Adrenal gland (tissue), 12 donors: ENCODE measurements around the gene ANKS3. TPM values are rescaled to one million over a fixed set of nuclear protein-coding genes. Genes with fewer than 3 reads are reported as not detected.

Experiments used
- DNase-seq, 7 donors: peaks; one replicate each; pipeline ENCODE4 v3.0.0-alpha.2; 2019 to 2020
- H3K27ac ChIP-seq, 5 donors: fragments of 200-600 bp; sonication (generic) in 4 of 5; 1 replicate in 3 of 5; 2 replicates in 2 of 5; pipeline versions ENCODE4 v1.5.1 to v1.8.0; 2016 to 2020; ENCODE audit warnings: mild to moderate bottlenecking in 1 of 5
- H3K27me3 ChIP-seq: fragments of 200-600 bp; 2 replicates; pipeline ENCODE4 v1.8.0; 2021
- H3K36me3 ChIP-seq, 2 donors: fragments of 200-600 bp; replicated peaks in 1 of 2; 1 replicate in 1 of 2; 2 replicates in 1 of 2; pipeline versions ENCODE4 v1.5.1 to v1.8.0; 2018 to 2022
- H3K4me1 ChIP-seq, 2 donors: fragments of 200-600 bp; replicated peaks in 1 of 2; 1 replicate in 1 of 2; 2 replicates in 1 of 2; pipeline versions ENCODE4 v1.5.1 to v1.8.0; 2018 to 2021
- H3K4me3 ChIP-seq, 4 donors: fragments of 200-600 bp; sonication (generic) in 3 of 4; one replicate each; pipeline ENCODE4 v1.5.1; 2016 to 2018
- H3K9me3 ChIP-seq, 3 donors: fragments of 200-600 bp; sonication (generic) in 1 of 3; replicated peaks in 1 of 3; 1 replicate in 2 of 3; 2 replicates in 1 of 3; pipeline versions ENCODE4 v1.5.1 to v1.8.0; 2016 to 2021
- POLR2A ChIP-seq, 2 donors: fragments of 450-650 bp; IDR thresholded peaks; one replicate each; pipeline ENCODE4 v1.6.1; 2017; ENCODE audit warnings: antibody characterized with exemption in 2 of 2, mild to moderate bottlenecking in 2 of 2, moderate library complexity in 1 of 2
- WGBS, 4 donors: extraction: QIAGEN DNeasy Blood & Tissue Kit in 2 of 4; methylation state at CpG; one replicate each; pipeline versions ENCODE4 v1.1.5 to v1.1.7; 2013 to 2017; 5-methylcytosine and 5-hydroxymethylcytosine counted together
- intact Hi-C, 2 donors: fragments of 100-400 bp; cut with DNase I; formaldehyde crosslinking; loops; one replicate each; pipeline versions ENCODE4 v1.14.1 to v1.15.0; 2022 to 2023
- polyA plus RNA-seq, 3 donors: library from polyadenylated mRNA; stranded (reverse); fragments of 200-250 nt in 2 of 3; fragments of 350-450 nt in 1 of 3; fragmentation: Illumina TruSeq in 1 of 3; extraction: RNeasy Lipid Tissue Mini Kit (QIAGEN cat#74804) in 1 of 3; gene quantifications; one replicate each; pipeline ENCODE4 v1.2.3, GENCODE V29; 2013 to 2014
- total RNA-seq, 9 donors: library from RNA; depleted of rRNA in 4 of 9; stranded (reverse); fragments of >200 nt in 4 of 9; fragments of 120-200 nt in 1 of 9; fragmentation: NEBNext Ultra II Directional in 1 of 9; extraction: Animal tissue kit (Norgen Biotek cat#: 25700) in 1 of 9; gene quantifications; one replicate each; pipeline versions ENCODE4 v1.1.0 to v1.2.4, GENCODE V29; 2013 to 2023
- TF ChIP-seq, protein P1 (sequence below), 6 experiments: fragments of 450-650 bp in 4 of 6; fragments of 200-600 bp in 2 of 6; sonication (generic) in 1 of 6; IDR thresholded peaks; 1 replicate in 5 of 6; 2 replicates in 1 of 6; pipeline versions ENCODE4 v1.5.1 to v1.8.0; 2016 to 2021; ENCODE audit warnings: antibody characterized with exemption in 6 of 6, mild to moderate bottlenecking in 2 of 6, moderate library complexity in 1 of 6
- donor health status: healthy with polysubstance abuse.
- donor health status: Bipolar disorder and iron deficiency.
- donor health status: DM: yes; HTN: yes; CAD: no.
- donor health status: DM: no; HTN: no; CAD: no.
- donor health status: DM: no; HTN: no; CAD: no.
- donor health status: DM: yes; HTN: yes; CAD: no.

ANKS3 gene
- total and polyA plus RNA-seq, 12 donors = 7.2 to 118 (median 19.1) TPM

DNA sequence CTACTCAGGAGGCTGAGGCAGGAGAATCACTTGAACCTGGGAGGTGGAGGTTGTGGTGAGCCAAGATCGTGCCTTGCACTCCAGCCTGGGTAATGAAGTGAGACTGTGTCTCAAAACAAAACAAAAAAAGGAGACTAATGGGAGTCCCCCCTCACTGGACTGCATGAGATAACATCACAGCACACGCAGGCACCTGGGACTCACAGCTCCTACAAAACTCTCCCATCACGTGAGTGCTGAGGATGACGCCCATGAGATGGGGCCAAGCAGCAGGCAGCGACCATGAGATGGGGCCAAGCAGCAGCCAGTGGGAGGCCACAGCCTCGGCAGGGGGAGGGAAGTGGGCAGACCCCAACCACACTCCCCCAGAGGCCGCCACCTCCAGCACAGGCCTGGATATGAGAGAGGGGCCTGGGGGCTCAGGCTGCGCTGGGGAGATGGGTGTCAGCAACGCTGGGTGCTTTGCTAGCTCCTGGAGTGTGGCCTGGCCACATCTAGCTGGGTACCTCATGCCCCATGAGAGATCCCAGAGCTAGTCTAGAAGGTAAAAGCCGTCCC lies 15.7 kb upstream of the ANKS3 start:
- H3K4me3 ChIP-seq = no peak overlapping the region
- H3K36me3 ChIP-seq = peaks cover 0 to 41% of the 10 kb centered on the region in 2 donors
- H3K4me1 ChIP-seq = no peaks in the 10 kb centered on the region
- DNase-seq = no peak
- WGBS, 4 donors = 83 to 90% (median 87%) methylated on average over 6 to 10 of the region's 10 CpGs
- no peak overlapping the region for H3K27ac ChIP-seq
- TF ChIP-seq, protein P1, sequence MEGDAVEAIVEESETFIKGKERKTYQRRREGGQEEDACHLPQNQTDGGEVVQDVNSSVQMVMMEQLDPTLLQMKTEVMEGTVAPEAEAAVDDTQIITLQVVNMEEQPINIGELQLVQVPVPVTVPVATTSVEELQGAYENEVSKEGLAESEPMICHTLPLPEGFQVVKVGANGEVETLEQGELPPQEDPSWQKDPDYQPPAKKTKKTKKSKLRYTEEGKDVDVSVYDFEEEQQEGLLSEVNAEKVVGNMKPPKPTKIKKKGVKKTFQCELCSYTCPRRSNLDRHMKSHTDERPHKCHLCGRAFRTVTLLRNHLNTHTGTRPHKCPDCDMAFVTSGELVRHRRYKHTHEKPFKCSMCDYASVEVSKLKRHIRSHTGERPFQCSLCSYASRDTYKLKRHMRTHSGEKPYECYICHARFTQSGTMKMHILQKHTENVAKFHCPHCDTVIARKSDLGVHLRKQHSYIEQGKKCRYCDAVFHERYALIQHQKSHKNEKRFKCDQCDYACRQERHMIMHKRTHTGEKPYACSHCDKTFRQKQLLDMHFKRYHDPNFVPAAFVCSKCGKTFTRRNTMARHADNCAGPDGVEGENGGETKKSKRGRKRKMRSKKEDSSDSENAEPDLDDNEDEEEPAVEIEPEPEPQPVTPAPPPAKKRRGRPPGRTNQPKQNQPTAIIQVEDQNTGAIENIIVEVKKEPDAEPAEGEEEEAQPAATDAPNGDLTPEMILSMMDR (IDR thresholded peaks at IDR 0.05) = no peak
- TF ChIP-seq POLR2A (IDR thresholded peaks at IDR 0.05) = no peak
- H3K27me3 ChIP-seq = no peaks in the 10 kb centered on the region
- intact Hi-C loops = no loop called here
- H3K9me3 ChIP-seq = no peaks in the 10 kb centered on the region

DNA sequence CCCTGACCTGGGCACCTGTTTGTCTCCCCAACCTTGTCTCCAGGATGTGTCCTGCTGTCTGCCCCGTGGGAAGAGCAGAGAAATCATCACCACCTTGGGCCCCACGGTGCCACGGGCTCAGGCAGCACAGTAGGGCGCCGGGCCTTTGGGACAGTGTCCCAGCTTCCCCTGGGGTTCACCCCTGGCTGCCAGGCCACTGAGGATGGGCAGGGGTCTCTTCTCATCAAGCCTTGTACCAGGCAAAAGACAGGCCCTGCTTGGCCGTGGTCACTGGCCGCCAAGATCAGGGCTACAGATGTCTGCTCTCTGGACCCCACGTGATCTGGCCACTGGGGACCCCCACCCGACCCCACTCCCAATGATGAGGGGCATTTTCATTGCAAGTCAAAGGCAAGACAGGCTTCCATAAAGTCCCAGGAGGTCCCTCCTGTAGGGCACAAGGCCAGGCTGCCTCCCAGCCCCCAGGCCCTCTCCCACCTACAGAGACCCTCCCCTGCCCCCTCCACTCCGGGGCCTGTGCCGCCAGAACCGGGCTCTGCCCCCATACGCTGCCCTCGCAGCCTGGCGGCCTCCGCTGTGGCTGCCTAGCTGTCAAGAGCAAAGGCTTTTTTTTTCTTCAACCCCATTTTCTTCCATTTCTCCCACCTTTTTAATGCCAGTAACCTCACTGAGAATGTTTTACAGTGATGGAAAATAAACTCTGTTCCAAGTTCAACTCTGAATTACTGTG lies 14.8 kb upstream of the ANKS3 start:
- no peaks in the 10 kb centered on the region for H3K9me3 ChIP-seq
- no peaks in the 10 kb centered on the region for H3K4me1 ChIP-seq
- TF ChIP-seq, protein P1 (IDR thresholded peaks at IDR 0.05) = no peak
- no peak for TF ChIP-seq POLR2A (IDR thresholded peaks at IDR 0.05)
- peaks cover 0 to 38% of the 10 kb centered on the region in 2 donors for H3K36me3 ChIP-seq
- intact Hi-C loops = no loop called here
- 89 to 94% (median 92%) methylated on average over 9 to 16 of the region's 16 CpGs for WGBS, 4 donors
- no peak overlapping the region for H3K27ac ChIP-seq
- no peak overlapping the region for H3K4me3 ChIP-seq
- no peak for DNase-seq
- no peaks in the 10 kb centered on the region for H3K27me3 ChIP-seq

DNA sequence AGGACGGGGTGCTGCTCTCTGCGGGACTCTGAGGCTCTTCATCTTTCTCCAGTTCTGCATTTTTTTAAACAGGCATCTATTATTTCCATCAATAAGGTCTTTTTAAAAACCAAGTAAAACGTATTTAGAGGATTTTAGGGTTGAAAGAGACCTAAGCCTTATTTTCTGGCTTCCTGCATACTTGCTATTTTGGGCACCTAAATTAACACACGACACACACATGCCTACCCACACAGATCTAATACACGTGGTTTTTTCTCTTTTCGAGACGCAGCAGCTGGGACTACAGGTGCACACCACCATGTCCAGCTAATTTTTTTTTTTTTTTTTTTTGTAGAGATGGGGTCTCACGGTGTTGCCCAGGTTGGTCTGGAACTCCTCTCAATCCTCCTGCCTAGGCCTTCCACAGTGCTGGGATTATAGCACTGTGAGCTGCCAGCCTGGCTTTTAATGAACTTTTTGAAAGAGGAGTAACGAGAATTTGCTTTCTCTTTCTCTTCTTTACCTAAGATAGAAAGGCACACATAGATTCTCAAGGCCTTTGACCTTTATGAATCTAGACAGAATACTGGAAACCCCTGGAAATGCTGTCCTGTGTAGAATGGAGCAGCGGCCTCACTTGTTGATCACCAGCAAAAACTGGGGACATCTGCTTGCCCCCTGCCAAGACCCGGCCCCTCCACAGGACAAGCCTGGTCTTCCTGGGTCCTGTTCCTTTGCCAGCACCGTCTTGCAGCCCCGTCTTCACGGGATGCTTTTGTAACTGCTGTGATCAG lies 14.0 kb upstream of the ANKS3 start:
- no peak for DNase-seq
- H3K4me3 ChIP-seq = no peak overlapping the region
- no peak overlapping the region for H3K27ac ChIP-seq
- 77 to 87% (median 83%) methylated on average over 14 of the region's 14 CpGs for WGBS, 4 donors
- no peaks in the 10 kb centered on the region for H3K9me3 ChIP-seq
- intact Hi-C loops = no loop called here
- H3K27me3 ChIP-seq = no peaks in the 10 kb centered on the region
- H3K36me3 ChIP-seq = peaks cover 0 to 30% of the 10 kb centered on the region in 2 donors
- TF ChIP-seq POLR2A (IDR thresholded peaks at IDR 0.05) = no peak
- TF ChIP-seq, protein P1 (IDR thresholded peaks at IDR 0.05) = no peak
- H3K4me1 ChIP-seq = peaks cover 0 to 6% of the 10 kb centered on the region in 2 donors

DNA sequence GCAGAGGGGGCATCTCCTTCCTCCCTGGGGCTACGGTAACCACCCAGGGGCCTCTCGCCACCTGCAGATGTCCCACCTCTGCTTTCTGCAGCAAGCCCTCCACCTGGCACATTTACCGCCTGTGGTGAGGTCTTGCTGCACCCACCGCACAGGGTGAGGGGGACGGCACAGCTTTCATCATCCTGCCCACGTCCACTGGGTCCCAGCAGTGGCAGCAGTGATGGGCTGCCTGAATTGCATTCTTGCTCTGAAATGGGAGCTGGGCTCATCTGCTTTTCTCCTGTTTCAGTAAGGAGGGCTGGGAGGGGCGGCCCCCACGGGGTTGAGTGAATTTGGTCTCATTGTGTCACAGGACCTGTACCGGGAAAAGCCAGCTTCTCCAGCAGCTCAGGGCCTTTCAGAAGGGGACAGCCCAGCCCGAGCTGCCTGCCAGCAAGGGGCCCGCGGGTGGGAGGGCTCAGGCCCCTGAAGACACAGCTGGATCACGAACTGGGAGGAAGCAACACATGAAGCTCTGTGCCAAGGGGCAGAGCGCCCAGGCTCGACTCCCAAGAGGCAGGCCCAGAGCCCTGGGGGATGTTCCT lies 13.0 kb upstream of the ANKS3 start:
- Histone ChIP-seq H3K36me3 (peaks cover 0 to 20% of the 10 kb centered on the region in 2 donors), H3K27ac (no peak overlapping the region), H3K4me3 (no peak overlapping the region), H3K4me1 (peaks cover 0 to 7% of the 10 kb centered on the region in 2 donors), H3K27me3 (no peaks in the 10 kb centered on the region), H3K9me3 (no peaks in the 10 kb centered on the region)
- 57 to 80% (median 62%) methylated on average over 5 to 15 of the region's 15 CpGs for WGBS, 4 donors
- no peak for TF ChIP-seq POLR2A (IDR thresholded peaks at IDR 0.05)
- TF ChIP-seq, protein P1 (IDR thresholded peaks at IDR 0.05) = no peak
- intact Hi-C loops = no loop called here
- DNase-seq = no peak
